Uterus (tissue), 4 donors: Measurements from ENCODE around the gene SAE1. TPM values are rescaled to one million over a fixed set of nuclear protein-coding genes. Genes with fewer than 3 reads are reported as not detected.

Source experiments
- DNase-seq, 2 donors: peaks; one replicate each; pipeline ENCODE4 v3.0.0-alpha.2; 2019 to 2020
- H3K27ac ChIP-seq, 2 donors: fragments of 200-600 bp; sonication (generic); 1 replicate in 1 of 2; 2 replicates in 1 of 2; pipeline ENCODE4 v1.5.1; 2016 to 2018
- H3K27me3 ChIP-seq, 2 donors: fragments of 200-600 bp; sonication (generic); one replicate each; pipeline ENCODE4 v1.5.1; 2018 to 2019; ENCODE audit warnings: control low read depth in 1 of 2
- H3K36me3 ChIP-seq, 2 donors: fragments of 200-600 bp; sonication (generic); one replicate each; pipeline ENCODE4 v1.5.1; 2019; ENCODE audit warnings: control low read depth in 1 of 2
- H3K4me1 ChIP-seq, 2 donors: fragments of 200-600 bp; sonication (generic); one replicate each; pipeline ENCODE4 v1.5.1; 2018 to 2019; ENCODE audit warnings: control low read depth in 1 of 2
- H3K4me3 ChIP-seq, 2 donors: fragments of 200-600 bp; sonication (generic); 1 replicate in 1 of 2; 2 replicates in 1 of 2; pipeline ENCODE4 v1.5.1; 2018 to 2019; ENCODE audit warnings: mild to moderate bottlenecking in 1 of 2
- H3K9me3 ChIP-seq, 2 donors: fragments of 200-600 bp; sonication (generic); one replicate each; pipeline ENCODE4 v1.5.1; 2019; ENCODE audit warnings: control low read depth in 1 of 2
- CTCF ChIP-seq, 4 experiments: fragments of 200-600 bp in 2 of 4; fragments of 450-650 bp in 2 of 4; sonication (generic) in 2 of 4; IDR thresholded peaks; one replicate each; pipeline ENCODE4 v1.5.1; 2016 to 2019; ENCODE audit warnings: antibody characterized with exemption in 4 of 4, mild to moderate bottlenecking in 2 of 4, moderate library complexity in 1 of 4
- POLR2A ChIP-seq, 2 donors: fragments of 450-650 bp; IDR thresholded peaks; one replicate each; pipeline ENCODE4 v1.6.1; 2016; ENCODE audit warnings: antibody characterized with exemption in 2 of 2, mild to moderate bottlenecking in 1 of 2, moderate library complexity in 1 of 2
- intact Hi-C: fragments of 100-400 bp; cut with DNase I; formaldehyde crosslinking; loops from one replicate; pipeline ENCODE4 v1.15.1; 2023; ENCODE audit warnings: low total_unique reads
- total RNA-seq, 4 donors: library from RNA; depleted of rRNA in 3 of 4; stranded (reverse); fragments of >200 nt in 3 of 4; gene quantifications; one replicate each; pipeline versions ENCODE4 v1.1.0 to v1.2.4, GENCODE V29; 2014 to 2023
- donor health status: DM: yes; HTN: yes; CAD: no.

The SAE1 gene
- total RNA-seq, 4 donors from 2014 or later, result 17.6 to 144 (median 45.6) TPM

GRCh38 chr19:47228168-47228936, 97.7 kb downstream of the SAE1 start:
- H3K27ac ChIP-seq, result peak overlapping the region; percentile 98 to 99
- no peaks in the 10 kb centered on the region for H3K36me3 ChIP-seq
- no peaks in the 10 kb centered on the region for H3K27me3 ChIP-seq
- H3K4me3 ChIP-seq, result peak overlapping the region; percentile 24 to 100
- TF ChIP-seq CTCF (IDR thresholded peaks at IDR 0.05) (peak in 1 of 4 experiments; percentile 1), POLR2A (IDR thresholded peaks at IDR 0.05) (no peak)
- H3K9me3 ChIP-seq, result no peaks in the 10 kb centered on the region
- DNase-seq, result peak; percentile 61 to 65
- H3K4me1 ChIP-seq, result peaks cover 0 to 5% of the 10 kb centered on the region in 2 donors
- intact Hi-C loops, result no loop called here

GRCh38 chr19:47228937-47229675, 98.5 kb downstream of the SAE1 start:
- DNase-seq, result peak in 1 of 2 donors; percentile 40

GRCh38 chr19:47229676-47230053, 99.0 kb downstream of the SAE1 start:
- peak overlapping the region; percentile 98 to 99 for H3K27ac ChIP-seq
- TF ChIP-seq CTCF (IDR thresholded peaks at IDR 0.05) (no peak), POLR2A (IDR thresholded peaks at IDR 0.05) (no peak)
- H3K9me3 ChIP-seq, result no peaks in the 10 kb centered on the region
- no peaks in the 10 kb centered on the region for H3K27me3 ChIP-seq
- peak overlapping the region; percentile 55 to 100 for H3K4me3 ChIP-seq
- DNase-seq, result no peak
- no peaks in the 10 kb centered on the region for H3K36me3 ChIP-seq
- H3K4me1 ChIP-seq, result peaks cover 0 to 5% of the 10 kb centered on the region in 2 donors
- intact Hi-C loops, result no loop called here

More at GRCh38 chr19:47228937-47229675, 98.5 kb downstream of the SAE1 start:
- H3K4me3 ChIP-seq, result peak overlapping the region in 1 of 2 donors; percentile 100
- H3K27ac ChIP-seq, result peak overlapping the region; percentile 98 to 99
- H3K36me3 ChIP-seq, result no peaks in the 10 kb centered on the region
- TF ChIP-seq CTCF (IDR thresholded peaks at IDR 0.05) (no peak), POLR2A (IDR thresholded peaks at IDR 0.05) (peak in 1 of 2 donors; percentile 11)
- H3K9me3 ChIP-seq, result no peaks in the 10 kb centered on the region
- intact Hi-C loops, result no loop called here
- H3K4me1 ChIP-seq, result peaks cover 0 to 5% of the 10 kb centered on the region in 2 donors
- no peaks in the 10 kb centered on the region for H3K27me3 ChIP-seq

GRCh38 chr19:47230054-47230920, 99.7 kb downstream of the SAE1 start:
- H3K27me3 ChIP-seq, result no peaks in the 10 kb centered on the region
- no peaks in the 10 kb centered on the region for H3K36me3 ChIP-seq
- intact Hi-C loops, result no loop called here
- peak; percentile 71 to 76 for DNase-seq
- peaks cover 0 to 5% of the 10 kb centered on the region in 2 donors for H3K4me1 ChIP-seq
- TF ChIP-seq POLR2A (IDR thresholded peaks at IDR 0.05) (no peak), CTCF (IDR thresholded peaks at IDR 0.05) (peak; percentile 66 to 98 (median 80))
- H3K9me3 ChIP-seq, result no peaks in the 10 kb centered on the region
- H3K27ac ChIP-seq, result peak overlapping the region; percentile 98 to 99
- peak overlapping the region; percentile 55 to 100 for H3K4me3 ChIP-seq
